ENCODE results near the gene MEIOSIN. TPM values are rescaled to one million over a fixed set of nuclear protein-coding genes. Genes with fewer than 3 reads are reported as not detected.
"Not testable (repeated sequence)": the region's sequence is repeated elsewhere in the genome, so short reads cannot be mapped to it uniquely, and the experiment has no call there.

The MEIOSIN gene
- total RNA-seq, 1 experiment from 2014 or later = not detected

- intact Hi-C loops (cut with micrococcal nuclease) = no loop called here
- Mint-ChIP-seq H3K27me3 (ENCODE audit: insufficient read depth, unreplicated experiment) (no peaks in the 10 kb centered on the region), H3K4me1 (ENCODE audit: insufficient read depth, unreplicated experiment) (no peaks in the 10 kb centered on the region), H3K9me3 (ENCODE audit: unreplicated experiment) (no peaks in the 10 kb centered on the region), H3K36me3 (ENCODE audit: insufficient read depth, unreplicated experiment) (no peaks in the 10 kb centered on the region), H3K27ac (ENCODE audit: low read depth, unreplicated experiment) (no peak overlapping the region), H3K4me3 (ENCODE audit: unreplicated experiment) (no peak overlapping the region)
- ChIA-PET POLR2A (interaction anchor here (1.7 kb wide), 1 partner anchor 26 kb away, joined by 4 read pairs; no protein-coding TSS in a partner anchor), CTCF (no interaction called here)
- no TSS peak for BruUV-seq (replicated peaks)
- no peak for DNase-seq (ENCODE audit: unreplicated experiment)
- no peak for TF ChIP-seq CTCF (IDR thresholded peaks at IDR 0.05; ENCODE audit: unreplicated experiment)
Observed at GRCh38 chr19:45742969-45743368, 9.7 kb downstream of the MEIOSIN start.

GRCh38 chr19:45745606-45746005, 12.4 kb downstream of the MEIOSIN start:
- BruUV-seq (replicated peaks) = no TSS peak
- Mint-ChIP-seq H3K27me3 (ENCODE audit: insufficient read depth, unreplicated experiment) (no peaks in the 10 kb centered on the region), H3K9me3 (ENCODE audit: unreplicated experiment) (no peaks in the 10 kb centered on the region), H3K4me3 (ENCODE audit: unreplicated experiment) (no peak overlapping the region), H3K4me1 (ENCODE audit: insufficient read depth, unreplicated experiment) (no peaks in the 10 kb centered on the region), H3K36me3 (ENCODE audit: insufficient read depth, unreplicated experiment) (no peaks in the 10 kb centered on the region), H3K27ac (ENCODE audit: low read depth, unreplicated experiment) (no peak overlapping the region)
- DNase-seq (ENCODE audit: unreplicated experiment) = no peak
- POLR2A ChIA-PET = interaction anchor here (0.8 to 1.1 kb wide), 2 partner anchors 15 to 22 kb away, joined by 3 read pairs; no protein-coding TSS in a partner anchor
- no peak for TF ChIP-seq CTCF (IDR thresholded peaks at IDR 0.05; ENCODE audit: unreplicated experiment)
- CTCF ChIA-PET = interaction anchor here (0.5 to 0.6 kb wide), 2 partner anchors 87 to 784 kb away, joined by 5 read pairs; no protein-coding TSS in a partner anchor
- intact Hi-C loops (cut with micrococcal nuclease) = no loop called here

- no TSS peak for BruUV-seq (replicated peaks)
- Mint-ChIP-seq H3K27me3 (ENCODE audit: insufficient read depth, unreplicated experiment) (no peaks in the 10 kb centered on the region), H3K9me3 (ENCODE audit: unreplicated experiment) (no peaks in the 10 kb centered on the region), H3K36me3 (ENCODE audit: insufficient read depth, unreplicated experiment) (no peaks in the 10 kb centered on the region), H3K27ac (ENCODE audit: low read depth, unreplicated experiment) (no peak overlapping the region), H3K4me1 (ENCODE audit: insufficient read depth, unreplicated experiment) (no peaks in the 10 kb centered on the region), H3K4me3 (ENCODE audit: unreplicated experiment) (no peak overlapping the region)
- no peak for DNase-seq (ENCODE audit: unreplicated experiment)
- CTCF ChIA-PET = no interaction called here
- TF ChIP-seq CTCF (IDR thresholded peaks at IDR 0.05; ENCODE audit: unreplicated experiment) = no peak
- intact Hi-C loops (cut with micrococcal nuclease) = no loop called here
- POLR2A ChIA-PET = no interaction called here
Observed at GRCh38 chr19:45746866-45747265, 13.6 kb downstream of the MEIOSIN start.

GRCh38 chr19:45747513-45747912, 14.3 kb downstream of the MEIOSIN start:
- Mint-ChIP-seq H3K9me3 (ENCODE audit: unreplicated experiment) (no peaks in the 10 kb centered on the region), H3K27me3 (ENCODE audit: insufficient read depth, unreplicated experiment) (no peaks in the 10 kb centered on the region), H3K4me3 (ENCODE audit: unreplicated experiment) (no peak overlapping the region), H3K4me1 (ENCODE audit: insufficient read depth, unreplicated experiment) (no peaks in the 10 kb centered on the region), H3K36me3 (ENCODE audit: insufficient read depth, unreplicated experiment) (no peaks in the 10 kb centered on the region), H3K27ac (ENCODE audit: low read depth, unreplicated experiment) (no peak overlapping the region)
- no peak for DNase-seq (ENCODE audit: unreplicated experiment)
- intact Hi-C loops (cut with micrococcal nuclease) = no loop called here
- no TSS peak for BruUV-seq (replicated peaks)
- TF ChIP-seq CTCF (IDR thresholded peaks at IDR 0.05; ENCODE audit: unreplicated experiment) = no peak
- ChIA-PET POLR2A (no interaction called here), CTCF (no interaction called here)

- H3K4me1 Mint-ChIP-seq (ENCODE audit: insufficient read depth, unreplicated experiment); BruUV-seq (replicated peaks); H3K27me3 Mint-ChIP-seq (ENCODE audit: insufficient read depth, unreplicated experiment); H3K9me3 Mint-ChIP-seq (ENCODE audit: unreplicated experiment); H3K36me3 Mint-ChIP-seq (ENCODE audit: insufficient read depth, unreplicated experiment); H3K4me3 Mint-ChIP-seq (ENCODE audit: unreplicated experiment); DNase-seq (ENCODE audit: unreplicated experiment); intact Hi-C loops (cut with micrococcal nuclease): not testable (repeated sequence)
- ChIA-PET CTCF (interaction anchor here (0.6 to 0.9 kb wide), 2 partner anchors 47 to 70 kb away, joined by 3 to 4 read pairs; no protein-coding TSS in a partner anchor), POLR2A (interaction anchor here (1.2 to 6.4 kb wide), 2 partner anchors 17 to 59 kb away, joined by 3 to 58 read pairs; partner anchors contain the start of genes QPCTL and SIX5)
- peak overlapping the region; percentile 17 for H3K27ac Mint-ChIP-seq (ENCODE audit: low read depth, unreplicated experiment)
Observed at GRCh38 chr19:45751483-45751882, 18.2 kb downstream of the MEIOSIN start.
